Loucy (cell line): Measurements from ENCODE around the gene ADAMTS4.

ENCODE experiments used
- H2AFZ ChIP-seq: fragments of 200-600 bp; sonication (generic); 2 replicates; pipeline ENCODE4 v1.6.0; 2016; ENCODE audit warnings: antibody characterized with exemption, mild to moderate bottlenecking, low read length, moderate library complexity
- H3F3A ChIP-seq: fragments of 200-600 bp; 2 replicates; pipeline ENCODE4 v1.6.0; 2016; ENCODE audit warnings: antibody characterized with exemption, low read depth, mild to moderate bottlenecking
- H3K27me3 ChIP-seq: fragments of 200-600 bp; sonication (generic); 2 replicates; pipeline ENCODE4 v1.6.1; 2014; ENCODE audit warnings: low read length, mild to moderate bottlenecking; ENCODE audit not compliant: insufficient read depth, poor library complexity, severe bottlenecking
- H3K36me3 ChIP-seq: fragments of 200-600 bp; sonication (generic); 2 replicates; pipeline ENCODE4 v1.6.1; 2016; ENCODE audit warnings: low read length; ENCODE audit not compliant: insufficient read depth
- H3K4me1 ChIP-seq: fragments of 200-600 bp; sonication (generic); 2 replicates; pipeline ENCODE4 v1.5.1; 2014; ENCODE audit warnings: low read length, mild to moderate bottlenecking; ENCODE audit not compliant: insufficient read depth, poor library complexity, severe bottlenecking
- H3K4me2 ChIP-seq: fragments of 200-600 bp; sonication (generic); 2 replicates; pipeline ENCODE4 v1.6.0; 2014; ENCODE audit warnings: antibody characterized with exemption, low read length, low read depth, mild to moderate bottlenecking; ENCODE audit not compliant: poor library complexity, severe bottlenecking
- H3K4me3 ChIP-seq: fragments of 200-600 bp; sonication (generic); 2 replicates; pipeline ENCODE4 v1.5.1; 2014; ENCODE audit warnings: low read length, mild to moderate bottlenecking, mixed read lengths; ENCODE audit not compliant: poor library complexity, severe bottlenecking
- H3K79me2 ChIP-seq: fragments of 200-600 bp; sonication (generic); 2 replicates; pipeline ENCODE4 v1.6.1; 2014; ENCODE audit warnings: low read length; ENCODE audit not compliant: insufficient read depth
- H3K9ac ChIP-seq: fragments of 200-600 bp; sonication (generic); 2 replicates; pipeline ENCODE4 v1.6.0; 2014; ENCODE audit warnings: mild to moderate bottlenecking, low read depth, low read length, moderate library complexity; ENCODE audit not compliant: poor library complexity, severe bottlenecking
- H3K9me2 ChIP-seq: fragments of 200-600 bp; sonication (generic); replicated peaks from 2 replicates; pipeline ENCODE4 v1.6.1; 2016; ENCODE audit warnings: low read depth, low read length, mixed read lengths
- H3K9me3 ChIP-seq: fragments of 200-600 bp; sonication (generic); 2 replicates; pipeline ENCODE4 v1.6.1; 2014; ENCODE audit warnings: mild to moderate bottlenecking, antibody characterized with exemption, low read length, low read depth; ENCODE audit not compliant: insufficient read depth
- H4K20me1 ChIP-seq: fragments of 200-600 bp; sonication (generic); 2 replicates; pipeline ENCODE4 v1.6.0; 2014; ENCODE audit warnings: antibody characterized with exemption, low read length, mild to moderate bottlenecking; ENCODE audit not compliant: insufficient read depth, poor library complexity, severe bottlenecking
- CTCF ChIP-seq: fragments of 200-600 bp; sonication (generic); conservative IDR thresholded peaks from 2 replicates; pipeline ENCODE4 v1.5.1; 2014; ENCODE audit warnings: mild to moderate bottlenecking, antibody characterized with exemption, low read length
- EZH2phosphoT487 ChIP-seq: fragments of 200-600 bp; IDR thresholded peaks from 2 replicates; pipeline ENCODE4 v1.6.1; 2018; ENCODE audit warnings: antibody characterized with exemption, mild to moderate bottlenecking, moderate library complexity, borderline replicate concordance

Gene ADAMTS4

GRCh38 chr1:161153176-161153575 lies 45.7 kb downstream of the ADAMTS4 start:
- H3K9ac ChIP-seq = peak overlapping the region; percentile 87

GRCh38 chr1:161145832-161146231 lies 53.0 kb downstream of the ADAMTS4 start:
- no peaks in the 10 kb centered on the region for H3K9me2 ChIP-seq
- no peaks in the 10 kb centered on the region for H3K9me3 ChIP-seq
- no peak overlapping the region for H3K4me2 ChIP-seq

More at GRCh38 chr1:161153176-161153575, 45.7 kb downstream of the ADAMTS4 start:
- Histone ChIP-seq H3K4me2 (peak overlapping the region; percentile 73), H3K9me3 (no peaks in the 10 kb centered on the region), H3K4me1 (peaks cover 13% of the 10 kb centered on the region), H3K36me3 (peaks cover 11% of the 10 kb centered on the region; the same call in 1 of the 2 replicates), H3K79me2 (peaks cover 27% of the 10 kb centered on the region), H4K20me1 (no peaks in the 10 kb centered on the region), H3K9me2 (no peaks in the 10 kb centered on the region), H3K4me3 (peak overlapping the region; percentile 85), H2AFZ (no peak overlapping the region), H3K27me3 (no peaks in the 10 kb centered on the region), H3F3A (no peaks in the 10 kb centered on the region)
- TF ChIP-seq EZH2phosphoT487 = no peak
- TF ChIP-seq CTCF = no peak

GRCh38 chr1:161140755-161141400 lies 58.0 kb downstream of the ADAMTS4 start:
- H3K4me1 ChIP-seq = no peaks in the 10 kb centered on the region
- H3K4me2 ChIP-seq = no peak overlapping the region
- TF ChIP-seq CTCF (no peak), EZH2phosphoT487 (no peak)
- H3K4me3 ChIP-seq = no peak overlapping the region
- H3K79me2 ChIP-seq = no peaks in the 10 kb centered on the region
- H2AFZ ChIP-seq = no peak overlapping the region
- H3K27me3 ChIP-seq = no peaks in the 10 kb centered on the region
- H3K9me3 ChIP-seq = no peaks in the 10 kb centered on the region
- H3K9ac ChIP-seq = no peak overlapping the region
- 0 out of 2 replicates have a peak, but pooled peaks cover 2% of the 10 kb centered on the region for H3F3A ChIP-seq
- H3K36me3 ChIP-seq = no peaks in the 10 kb centered on the region
- no peaks in the 10 kb centered on the region for H3K9me2 ChIP-seq
- no peaks in the 10 kb centered on the region for H4K20me1 ChIP-seq

More at GRCh38 chr1:161145832-161146231, 53.0 kb downstream of the ADAMTS4 start:
- Histone ChIP-seq H4K20me1 (no peaks in the 10 kb centered on the region), H3K4me1 (no peaks in the 10 kb centered on the region), H3K9ac (no peak overlapping the region), H2AFZ (no peak overlapping the region), H3K79me2 (no peaks in the 10 kb centered on the region), H3F3A (no peaks in the 10 kb centered on the region), H3K27me3 (no peaks in the 10 kb centered on the region), H3K4me3 (no peak overlapping the region), H3K36me3 (no peaks in the 10 kb centered on the region)
- TF ChIP-seq CTCF = no peak
- TF ChIP-seq EZH2phosphoT487 = no peak
